Endothelial cell of umbilical vein (primary cell): ENCODE measurements around the gene VMP1. TPM values are rescaled to one million over a fixed set of nuclear protein-coding genes. Genes with fewer than 3 reads are reported as not detected.

ENCODE experiments used
- BruUV-seq: library from RNA; stranded (reverse); fragments of 400-500 nt; replicated peaks from 2 replicates; lab custom pipeline; 2021; lab: Mats Ljungman, UMichigan
- CTCF ChIA-PET: fragments of 300-600, 350-600 bp; sonication (Branson Sonifier 250); formaldehyde crosslinking; loops from one replicate; lab custom pipeline; 2021; ENCODE audit warnings: antibody characterized with exemption, inconsistent platforms; lab: Charles Lee
- POLR2A ChIA-PET: fragments of 300-600, 350-600 bp; sonication (Branson Sonifier 250); formaldehyde crosslinking; loops from one replicate; lab custom pipeline; 2021; ENCODE audit warnings: antibody characterized with exemption, inconsistent platforms; lab: Charles Lee
- DNase-seq: peaks from one replicate; pipeline ENCODE4 v3.0.0-alpha.2; 2011; ENCODE audit warnings: low read depth, low spot score
- FAIRE-seq: peaks from 2 replicates; lab custom pipeline; 2011; peaks lifted over from hg19 to GRCh38; lab: Jason Lieb, UNC
- H2AFZ ChIP-seq: 2 replicates; pipeline ENCODE4 v1.6.0; 2012; ENCODE audit warnings: low read depth, low read length, control low read depth, inconsistent platforms
- H3K27ac ChIP-seq: 2 replicates; pipeline ENCODE4 v1.5.1; 2011; ENCODE audit warnings: low read depth, mild to moderate bottlenecking, control low read depth, low read length, moderate library complexity; ENCODE audit not compliant: insufficient read depth
- H3K27me3 ChIP-seq, 2 experiments: 2 replicates each; pipeline versions ENCODE4 v1.6.0 to v1.6.1; 2011; ENCODE audit warnings: low read length in 2 of 2, mixed read lengths in 1 of 2; ENCODE audit not compliant: control insufficient read depth in 2 of 2, insufficient read depth in 2 of 2
- H3K36me3 ChIP-seq, 2 experiments: 2 replicates in 1 of 2; 3 replicates in 1 of 2; pipeline ENCODE4 v1.5.1; 2011; ENCODE audit warnings: low read length in 2 of 2, mild to moderate bottlenecking in 1 of 2, moderate library complexity in 1 of 2; ENCODE audit not compliant: control insufficient read depth in 2 of 2, insufficient read depth in 2 of 2; ENCODE audit errors: extremely low read depth in 1 of 2
- H3K4me1 ChIP-seq: 3 replicates; pipeline ENCODE4 v1.5.1; 2011; ENCODE audit warnings: mild to moderate bottlenecking, low read length; ENCODE audit not compliant: control insufficient read depth, insufficient read depth; ENCODE audit errors: extremely low read depth
- H3K4me2 ChIP-seq: 2 replicates; pipeline ENCODE4 v1.6.1; 2011; ENCODE audit warnings: low read length, control low read depth, mixed read lengths; ENCODE audit not compliant: insufficient read depth
- H3K4me3 ChIP-seq, 3 experiments: fragments of 200-600 bp in 1 of 3; sonication (generic), shearing (Covaris generic) in 1 of 3; replicated peaks in 1 of 3; 2 replicates each; pipeline ENCODE4 v1.5.1; 2011 to 2016; ENCODE audit warnings: control low read depth in 3 of 3, low read length in 3 of 3, mild to moderate bottlenecking in 2 of 3, inconsistent platforms in 1 of 3, low read depth in 1 of 3, moderate library complexity in 1 of 3; ENCODE audit not compliant: insufficient read depth in 1 of 3
- H3K79me2 ChIP-seq: 2 replicates; pipeline ENCODE4 v1.6.0; 2012; ENCODE audit warnings: low read length, inconsistent platforms; ENCODE audit not compliant: control insufficient read depth, insufficient read depth
- H3K9ac ChIP-seq: replicated peaks from 2 replicates; pipeline ENCODE3; 2011; ENCODE audit warnings: low read length, control low read depth; ENCODE audit not compliant: insufficient read depth; ENCODE audit errors: extremely low read depth
- H3K9me1 ChIP-seq: replicated peaks from 3 replicates; pipeline ENCODE4 v1.6.0; 2011; ENCODE audit warnings: mild to moderate bottlenecking, low read length; ENCODE audit not compliant: control insufficient read depth, insufficient read depth; ENCODE audit errors: extremely low read depth
- H3K9me3 ChIP-seq: replicated peaks from 2 replicates; pipeline ENCODE4 v1.5.1; 2012; ENCODE audit warnings: low read length, inconsistent platforms; ENCODE audit not compliant: control insufficient read depth, insufficient read depth
- H4K20me1 ChIP-seq: replicated peaks from 2 replicates; pipeline ENCODE3; 2011; ENCODE audit warnings: mild to moderate bottlenecking, low read length; ENCODE audit not compliant: control insufficient read depth, insufficient read depth; ENCODE audit errors: extremely low read depth
- CTCF ChIP-seq, 2 donors: IDR thresholded peaks; 1 replicate in 1 of 2; 2 replicates in 1 of 2; pipeline ENCODE4 v1.5.1; 2011; ENCODE audit warnings: low read length in 2 of 2, mild to moderate bottlenecking in 2 of 2, moderate library complexity in 2 of 2, control low read depth in 1 of 2, inconsistent platforms in 1 of 2, low read depth in 1 of 2; ENCODE audit not compliant: insufficient read depth in 1 of 2; ENCODE audit errors: extremely low read depth in 1 of 2
- EZH2 ChIP-seq: IDR thresholded peaks from 2 replicates; pipeline ENCODE4 v1.6.1; 2012; ENCODE audit warnings: borderline replicate concordance, low read depth, mild to moderate bottlenecking, moderate library complexity, low read length, inconsistent platforms; ENCODE audit not compliant: severe bottlenecking
- FOS ChIP-seq: IDR thresholded peaks from 2 replicates; pipeline ENCODE4 v1.6.1; 2011; ENCODE audit warnings: mild to moderate bottlenecking, low read length, moderate library complexity, borderline replicate concordance; ENCODE audit not compliant: insufficient read depth
- GATA2 ChIP-seq: IDR thresholded peaks from 2 replicates; pipeline ENCODE4 v1.7.0; 2011; ENCODE audit warnings: low read depth, mild to moderate bottlenecking, moderate library complexity, mixed read lengths, low read length; ENCODE audit not compliant: insufficient read length, insufficient read depth
- JUN ChIP-seq: IDR thresholded peaks from 2 replicates; pipeline ENCODE4 v1.6.1; 2011; ENCODE audit warnings: borderline replicate concordance, low read depth; ENCODE audit not compliant: insufficient read length, insufficient read depth
- MAX ChIP-seq: IDR thresholded peaks from 2 replicates; pipeline ENCODE4 v1.6.1; 2011; ENCODE audit not compliant: insufficient read depth, insufficient read length
- MYC ChIP-seq: IDR thresholded peaks from one replicate; pipeline ENCODE4 v1.6.1; 2011; ENCODE audit warnings: mild to moderate bottlenecking, low read depth, low read length
- POLR2A ChIP-seq: IDR thresholded peaks from 2 replicates; pipeline ENCODE4 v1.6.1; 2012; ENCODE audit warnings: low read depth, mild to moderate bottlenecking, control low read depth, low read length
- POLR2AphosphoS5 ChIP-seq: IDR thresholded peaks from 2 replicates; pipeline ENCODE4 v1.6.1; 2012; ENCODE audit warnings: low read depth, mild to moderate bottlenecking, control low read depth, low read length, moderate library complexity; ENCODE audit not compliant: insufficient read depth
- dilution Hi-C: fragments of 300-500 bp; cut with MboI; formaldehyde crosslinking; loops from one replicate; pipeline ENCODE4 v1.15.0; 2019; ENCODE audit warnings: low sequenced_read_pairs; ENCODE audit not compliant: extremely low pct_ligation_motif_present
- intact Hi-C: fragments of 100-400 bp; cut with micrococcal nuclease; formaldehyde crosslinking; loops from one replicate; pipeline ENCODE4 v1.10.0; 2022
- polyA plus RNA-seq, 4 experiments: library from polyadenylated mRNA; depleted of rRNA in 3 of 4; stranded (reverse) in 3 of 4; unstranded in 1 of 4; fragments of >200 nt; gene quantifications; 2 replicates each; pipeline versions ENCODE4 v1.2.1 to v1.2.3, GENCODE V29; 2011 to 2012; ENCODE audit warnings: missing spikeins in 1 of 4
- total RNA-seq: library from RNA; stranded (reverse); gene quantifications from 2 replicates; pipeline ENCODE4 v1.2.3, GENCODE V29; 2021

The VMP1 gene
- total and polyA plus RNA-seq, 2 donors (not counting 3 experiments of a cell fraction or from before 2014, with no cell fraction given), result 138 to 270 TPM

- no peak overlapping the region for H3K4me3 ChIP-seq
- dilution Hi-C loops, result no loop called here
- no peaks in the 10 kb centered on the region for H3K9me1 ChIP-seq
- BruUV-seq, result no TSS peak
- FAIRE-seq (no peak), DNase-seq (peak; percentile 31)
- no peaks in the 10 kb centered on the region for H3K27me3 ChIP-seq
- intact Hi-C loops, result no loop called here
- CTCF ChIA-PET, result interaction anchor here (0.6 to 4.9 kb wide), 6 partner anchors 8 to 74 kb away, joined by 3 to 31 read pairs (median 4); no protein-coding TSS in a partner anchor
- H4K20me1 ChIP-seq, result no peaks in the 10 kb centered on the region
- peak overlapping the region; percentile 64 for H3K9ac ChIP-seq
- no peaks in the 10 kb centered on the region for H3K36me3 ChIP-seq
- no peak overlapping the region for H2AFZ ChIP-seq
- POLR2A ChIA-PET, result interaction anchor here (0.6 to 1.4 kb wide), 4 partner anchors 10 to 68 kb away, joined by 3 to 12 read pairs (median 4); no protein-coding TSS in a partner anchor
- no peak overlapping the region for H3K4me2 ChIP-seq
- TF ChIP-seq GATA2, result no peak
- TF ChIP-seq JUN, result no peak
- no peak for TF ChIP-seq EZH2
- no peak for TF ChIP-seq POLR2AphosphoS5
- TF ChIP-seq POLR2A, result no peak
- no peak for TF ChIP-seq MYC
- no peak for TF ChIP-seq CTCF (IDR thresholded peaks at IDR 0.05; ENCODE audit: extremely low read depth in 1 of 2, insufficient read depth in 1 of 2, low read depth in 1 of 2, low read length in 2 of 2)
- no peak for TF ChIP-seq MAX
- TF ChIP-seq FOS, result no peak
- H3K79me2 ChIP-seq, result peaks cover 8% of the 10 kb centered on the region
- no peaks in the 10 kb centered on the region for H3K9me3 ChIP-seq
- H3K27ac ChIP-seq, result peak overlapping the region; percentile 97
- peaks cover 32% of the 10 kb centered on the region for H3K4me1 ChIP-seq
These were observed 120.4 kb downstream of the VMP1 start for GRCh38 chr17:59827721-59828477.
